Fibroblast of villous mesenchyme (primary cell): Measurements from ENCODE around the gene OAT. TPM values are rescaled to one million over a fixed set of nuclear protein-coding genes. Genes with fewer than 3 reads are reported as not detected.

Experiments
- DNase-seq: peaks from one replicate; pipeline ENCODE4 v3.0.0-alpha.2; 2010; ENCODE audit warnings: low read depth
- H3K4me3 ChIP-seq: 2 replicates; pipeline ENCODE4 v1.5.1; 2011; ENCODE audit warnings: low read depth, mild to moderate bottlenecking, low read length
- CTCF ChIP-seq: IDR thresholded peaks from 2 replicates; pipeline ENCODE4 v1.5.1; 2012; ENCODE audit warnings: low read depth, mild to moderate bottlenecking, low read length; ENCODE audit not compliant: insufficient read depth
- total RNA-seq: library from RNA; depleted of rRNA; stranded (reverse); fragments of >200 nt; gene quantifications from 2 replicates; pipeline ENCODE4 v1.2.3, GENCODE V29; 2012

The OAT gene
- total RNA-seq, 1 donor, result 224 TPM

- TF ChIP-seq CTCF, result no peak
- no peak overlapping the region for H3K4me3 ChIP-seq
- no peak for DNase-seq
These were observed 35.4 kb upstream of the OAT start for GRCh38 chr10:124453960-124454610.

- no peak for TF ChIP-seq CTCF
- H3K4me3 ChIP-seq, result no peak overlapping the region
- no peak for DNase-seq
These were observed 32.6 kb upstream of the OAT start for GRCh38 chr10:124451276-124451675.

- no peak overlapping the region for H3K4me3 ChIP-seq
- no peak for DNase-seq
- TF ChIP-seq CTCF, result no peak
These were observed 32.0 kb upstream of the OAT start for GRCh38 chr10:124450783-124451057.

GRCh38 chr10:124450012-124450782, 31.5 kb upstream of the OAT start, which contains the start of gene NKX1-2:
Gene NKX1-2, minus strand, starts transcription at chr10:124450035. Its CDS starts 92 bp downstream, at chr10:124449943.
- no peak within 1 kb of the TSS for H3K4me3 ChIP-seq
- TF ChIP-seq CTCF, result no peak
- DNase-seq, result no peak

- DNase-seq, result no peak
- no peak for TF ChIP-seq CTCF
- no peak overlapping the region for H3K4me3 ChIP-seq
These were observed 30.7 kb upstream of the OAT start for GRCh38 chr10:124449170-124450011.

GRCh38 chr10:124448696-124449169, 30.0 kb upstream of the OAT start:
- DNase-seq, result no peak
- H3K4me3 ChIP-seq, result no peak overlapping the region
- no peak for TF ChIP-seq CTCF
